H9 (cell line): Measurements from ENCODE around the gene DPH6. TPM values are rescaled to one million over a fixed set of nuclear protein-coding genes. Genes with fewer than 3 reads are reported as not detected.

Experiments used
- DNase-seq: peaks from one replicate; pipeline ENCODE4 v3.0.0-alpha.2; 2017
- H2AFZ ChIP-seq: one replicate; pipeline ENCODE4 v1.6.1; 2013; ENCODE audit warnings: mild to moderate bottlenecking, low read length, control low read depth, moderate library complexity
- H2AK5ac ChIP-seq: 2 replicates; pipeline ENCODE4 v1.6.1; 2013; ENCODE audit warnings: low read length, control low read depth, mixed read lengths; ENCODE audit not compliant: insufficient read length
- H2BK120ac ChIP-seq: one replicate; pipeline ENCODE4 v1.6.1; 2013; ENCODE audit warnings: low read depth, mild to moderate bottlenecking, low read length, control low read depth, inconsistent platforms; ENCODE audit not compliant: poor library complexity, severe bottlenecking
- H2BK12ac ChIP-seq: 2 replicates; pipeline ENCODE4 v1.6.1; 2013; ENCODE audit warnings: low read length, control low read depth, mixed read lengths, low read depth; ENCODE audit not compliant: insufficient read length
- H2BK15ac ChIP-seq: 2 replicates; pipeline ENCODE4 v1.6.1; 2013; ENCODE audit warnings: low read depth, low read length, control low read depth
- H2BK20ac ChIP-seq: one replicate; pipeline ENCODE4 v1.6.1; 2013; ENCODE audit warnings: low read depth, mild to moderate bottlenecking, low read length, control low read depth, inconsistent platforms; ENCODE audit not compliant: poor library complexity, severe bottlenecking
- H2BK5ac ChIP-seq: 2 replicates; pipeline ENCODE4 v1.6.1; 2013; ENCODE audit warnings: low read length, control low read depth, mixed read lengths; ENCODE audit not compliant: insufficient read length
- H3K14ac ChIP-seq: 2 replicates; pipeline ENCODE4 v1.6.1; 2013; ENCODE audit warnings: low read length, control low read depth; ENCODE audit not compliant: insufficient read depth
- H3K18ac ChIP-seq: 2 replicates; pipeline ENCODE4 v1.6.1; 2013; ENCODE audit warnings: low read depth, mild to moderate bottlenecking, mixed read lengths, low read length, control low read depth; ENCODE audit not compliant: insufficient read length
- H3K23ac ChIP-seq: 2 replicates; pipeline ENCODE4 v1.6.1; 2013; ENCODE audit warnings: low read length, control low read depth, mixed read lengths, low read depth; ENCODE audit not compliant: insufficient read length
- H3K23me2 ChIP-seq: 2 replicates; pipeline ENCODE4 v1.6.1; 2013; ENCODE audit warnings: low read depth, mild to moderate bottlenecking, mixed read lengths, low read length, control low read depth; ENCODE audit not compliant: insufficient read length, poor library complexity, severe bottlenecking
- H3K27ac ChIP-seq: 2 replicates; pipeline ENCODE4 v1.5.1; 2013; ENCODE audit warnings: low read length, control low read depth, mixed read lengths, low read depth; ENCODE audit not compliant: insufficient read length
- H3K27me3 ChIP-seq: 2 replicates; pipeline ENCODE4 v1.6.1; 2013; ENCODE audit warnings: low read length, control low read depth, inconsistent platforms; ENCODE audit not compliant: insufficient read depth
- H3K4ac ChIP-seq: 2 replicates; pipeline ENCODE4 v1.6.1; 2013; ENCODE audit warnings: low read depth, mild to moderate bottlenecking, control low read depth, inconsistent platforms, low read length, moderate library complexity
- H3K4me1 ChIP-seq: 2 replicates; pipeline ENCODE4 v1.6.1; 2013; ENCODE audit warnings: low read length, control low read depth, inconsistent platforms; ENCODE audit not compliant: insufficient read depth
- H3K4me2 ChIP-seq: 2 replicates; pipeline ENCODE4 v1.6.1; 2013; ENCODE audit warnings: low read length, control low read depth, mixed read lengths; ENCODE audit not compliant: insufficient read length, insufficient read depth
- H3K56ac ChIP-seq: 2 replicates; pipeline ENCODE4 v1.6.1; 2013; ENCODE audit warnings: low read depth, mild to moderate bottlenecking, mixed read lengths, low read length, control low read depth; ENCODE audit not compliant: insufficient read length
- H3K79me1 ChIP-seq: 2 replicates; pipeline ENCODE4 v1.6.1; 2013; ENCODE audit warnings: low read depth, mild to moderate bottlenecking, moderate library complexity, low read length, control low read depth, inconsistent platforms; ENCODE audit not compliant: insufficient read depth, poor library complexity, severe bottlenecking
- H3K79me2 ChIP-seq: 2 replicates; pipeline ENCODE4 v1.6.1; 2013; ENCODE audit warnings: low read length, control low read depth, inconsistent platforms; ENCODE audit not compliant: insufficient read depth
- H3K9ac ChIP-seq: 2 replicates; pipeline ENCODE4 v1.6.1; 2013; ENCODE audit warnings: low read length, control low read depth, mixed read lengths; ENCODE audit not compliant: insufficient read length; ENCODE audit errors: extremely low read depth
- H3K9me3 ChIP-seq: one replicate; pipeline ENCODE4 v1.6.1; 2013; ENCODE audit warnings: low read depth, low read length, inconsistent platforms; ENCODE audit not compliant: control insufficient read depth
- H3T11ph ChIP-seq: one replicate; pipeline ENCODE4 v1.6.1; 2013; ENCODE audit warnings: mild to moderate bottlenecking, low read length, control low read depth, inconsistent platforms
- H4K20me1 ChIP-seq: one replicate; pipeline ENCODE4 v1.6.1; 2013; ENCODE audit not compliant: control insufficient read depth, insufficient read length, insufficient read depth
- H4K5ac ChIP-seq: 2 replicates; pipeline ENCODE4 v1.6.1; 2013; ENCODE audit warnings: low read depth, mild to moderate bottlenecking, mixed read lengths, low read length, control low read depth; ENCODE audit not compliant: insufficient read length
- H4K8ac ChIP-seq: replicated peaks from 2 replicates; pipeline ENCODE4 v1.6.1; 2013; ENCODE audit warnings: low read length, control low read depth, mixed read lengths, low read depth; ENCODE audit not compliant: insufficient read length
- H4K91ac ChIP-seq: 2 replicates; pipeline ENCODE4 v1.6.1; 2013; ENCODE audit warnings: low read depth, mild to moderate bottlenecking, moderate library complexity, mixed read lengths, low read length, control low read depth; ENCODE audit not compliant: insufficient read length
- H3K27ac Mint-ChIP-seq, 3 experiments: 2 replicates in 2 of 3; 3 replicates in 1 of 3; pipeline ENCODE4 v1.8.0; 2020 to 2021; ENCODE audit warnings: mixed read lengths in 3 of 3, mild to moderate bottlenecking in 1 of 3, moderate library complexity in 1 of 3
- H3K27me3 Mint-ChIP-seq: 2 replicates; pipeline ENCODE4 v1.8.0; 2021; ENCODE audit warnings: low read depth, mild to moderate bottlenecking, moderate library complexity, mixed read lengths
- H3K36me3 Mint-ChIP-seq, 3 experiments: 2 replicates in 2 of 3; 3 replicates in 1 of 3; pipeline ENCODE4 v1.8.0; 2020 to 2021; ENCODE audit warnings: low read depth in 3 of 3, mixed read lengths in 3 of 3; ENCODE audit not compliant: insufficient read depth in 1 of 3
- H3K4me1 Mint-ChIP-seq, 2 experiments: 2 replicates each; pipeline ENCODE4 v1.8.0; 2020; ENCODE audit warnings: mixed read lengths in 2 of 2
- H3K4me3 Mint-ChIP-seq, 2 experiments: 2 replicates in 1 of 2; 3 replicates in 1 of 2; pipeline ENCODE4 v1.8.0; 2020 to 2021; ENCODE audit warnings: mild to moderate bottlenecking in 2 of 2, mixed read lengths in 2 of 2, moderate library complexity in 1 of 2
- H3K9me3 Mint-ChIP-seq, 2 experiments: 2 replicates in 1 of 2; 3 replicates in 1 of 2; pipeline ENCODE4 v1.8.0; 2020; ENCODE audit warnings: mild to moderate bottlenecking in 2 of 2, mixed read lengths in 2 of 2, moderate library complexity in 1 of 2
- WGBS: extraction: QIAGEN DNeasy Blood & Tissue Kit; methylation state at CpG from one replicate; pipeline ENCODE4 v1.1.7; 2013; ENCODE audit warnings: missing lambda C conversion rate, low lambda C conversion rate, mixed read lengths; ENCODE audit not compliant: insufficient read length; ENCODE audit errors: extremely low coverage; 5-methylcytosine and 5-hydroxymethylcytosine counted together
- total RNA-seq: library from RNA; stranded (reverse); gene quantifications from 2 replicates; pipeline ENCODE4 v1.2.1, GENCODE V29; 2021
- TF ChIP-seq, protein P1 (sequence below): fragments of 200-600 bp; sonication (generic); conservative IDR thresholded peaks from 3 replicates; pipeline ENCODE4 v1.8.0; 2021; ENCODE audit warnings: antibody characterized with exemption, mild to moderate bottlenecking

Gene DPH6
- total RNA-seq, 1 experiment from 2014 or later: 42.0 TPM

DNA sequence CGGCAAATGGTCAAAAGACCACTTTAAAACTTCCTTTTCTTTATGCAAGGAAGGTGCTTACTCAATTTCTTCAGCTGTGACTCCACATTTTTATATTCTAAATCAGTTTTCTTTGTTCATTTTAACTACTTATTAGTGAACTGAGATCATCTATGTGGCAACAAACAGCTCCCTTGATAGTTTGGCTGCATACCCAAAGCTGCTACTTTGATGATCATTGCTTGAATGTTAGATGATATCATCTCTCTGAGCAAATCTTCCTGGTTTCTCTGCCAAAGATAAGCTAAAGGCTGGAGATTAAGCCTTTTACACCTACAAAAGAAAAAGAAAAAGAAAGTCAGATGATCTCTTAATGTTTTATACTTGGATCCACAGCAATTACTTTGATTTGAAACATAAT is 95.5 kb downstream of the DPH6 start:
- DNase-seq: no peak
- Histone ChIP-seq H2AFZ (no peak overlapping the region), H3K14ac (no peak overlapping the region), H2BK120ac (no peak overlapping the region), H3K27me3 (no peaks in the 10 kb centered on the region), H4K20me1 (no peaks in the 10 kb centered on the region), H3K18ac (no peak overlapping the region), H3K79me1 (no peaks in the 10 kb centered on the region), H3K23me2 (no peaks in the 10 kb centered on the region), H3K27ac (no peak overlapping the region), H3K23ac (no peak overlapping the region), H3K56ac (no peak overlapping the region), H2BK5ac (no peak overlapping the region), H2BK12ac (no peak overlapping the region), H3K4me2 (no peak overlapping the region), H3K9ac (no peak overlapping the region), H3K4ac (no peak overlapping the region), H2AK5ac (no peak overlapping the region), H4K5ac (no peak overlapping the region), H2BK20ac (no peak overlapping the region), H4K91ac (no peak overlapping the region), H3T11ph (no peak overlapping the region), H3K79me2 (no peaks in the 10 kb centered on the region), H2BK15ac (no peak overlapping the region), H4K8ac (no peak overlapping the region), H3K4me1 (no peaks in the 10 kb centered on the region), H3K9me3 (no peaks in the 10 kb centered on the region)
- TF ChIP-seq, protein P1, sequence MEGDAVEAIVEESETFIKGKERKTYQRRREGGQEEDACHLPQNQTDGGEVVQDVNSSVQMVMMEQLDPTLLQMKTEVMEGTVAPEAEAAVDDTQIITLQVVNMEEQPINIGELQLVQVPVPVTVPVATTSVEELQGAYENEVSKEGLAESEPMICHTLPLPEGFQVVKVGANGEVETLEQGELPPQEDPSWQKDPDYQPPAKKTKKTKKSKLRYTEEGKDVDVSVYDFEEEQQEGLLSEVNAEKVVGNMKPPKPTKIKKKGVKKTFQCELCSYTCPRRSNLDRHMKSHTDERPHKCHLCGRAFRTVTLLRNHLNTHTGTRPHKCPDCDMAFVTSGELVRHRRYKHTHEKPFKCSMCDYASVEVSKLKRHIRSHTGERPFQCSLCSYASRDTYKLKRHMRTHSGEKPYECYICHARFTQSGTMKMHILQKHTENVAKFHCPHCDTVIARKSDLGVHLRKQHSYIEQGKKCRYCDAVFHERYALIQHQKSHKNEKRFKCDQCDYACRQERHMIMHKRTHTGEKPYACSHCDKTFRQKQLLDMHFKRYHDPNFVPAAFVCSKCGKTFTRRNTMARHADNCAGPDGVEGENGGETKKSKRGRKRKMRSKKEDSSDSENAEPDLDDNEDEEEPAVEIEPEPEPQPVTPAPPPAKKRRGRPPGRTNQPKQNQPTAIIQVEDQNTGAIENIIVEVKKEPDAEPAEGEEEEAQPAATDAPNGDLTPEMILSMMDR: no peak
- Mint-ChIP-seq H3K36me3 (peaks cover 0 to 4% (median 2%) of the 10 kb centered on the region in 3 experiments; a peak in 2 of 7 replicates), H3K4me1 (no peaks in the 10 kb centered on the region), H3K9me3 (peaks cover 0 to 2% of the 10 kb centered on the region in 2 experiments; a peak in 1 of 5 replicates), H3K4me3 (no peak overlapping the region), H3K27me3 (no peaks in the 10 kb centered on the region), H3K27ac (no peak overlapping the region; a peak in 1 of 7 replicates)
- no CpG with 5 or more reads among the region's 1 CpG for WGBS
